H1 (cell line): ENCODE results near the gene TMEM209. TPM values are rescaled to one million over a fixed set of nuclear protein-coding genes. Genes with fewer than 3 reads are reported as not detected.

ENCODE experiments used
- CTCF ChIA-PET: fragments of 300-600 bp; sonication (Branson Sonifier 250); formaldehyde crosslinking; loops from one replicate; lab custom pipeline; 2021; ENCODE audit not compliant: partially characterized antibody; lab: Charles Lee
- POLR2A ChIA-PET: fragments of 300-600 bp; sonication (Branson Sonifier 250); formaldehyde crosslinking; loops from one replicate; lab custom pipeline; 2021; ENCODE audit warnings: inconsistent platforms; ENCODE audit not compliant: partially characterized antibody; lab: Charles Lee
- DNase-seq, 2 experiments: peaks; one replicate each; pipeline versions ENCODE4 v3.0.0 to v3.0.0-alpha.2; 2010 to 2022; ENCODE audit warnings: low spot score in 2 of 2, low read depth in 1 of 2, mixed read lengths in 1 of 2
- FAIRE-seq: peaks from 2 replicates; lab custom pipeline; 2011; peaks lifted over from hg19 to GRCh38; lab: Jason Lieb, UNC
- H2AFZ ChIP-seq: 2 replicates; pipeline ENCODE4 v1.8.1; 2012; ENCODE audit warnings: low read length, inconsistent platforms
- H2AK5ac ChIP-seq: 2 replicates; pipeline ENCODE4 v1.6.1; 2013; ENCODE audit warnings: low read depth, low read length
- H2BK120ac ChIP-seq: replicated peaks from 2 replicates; pipeline ENCODE3; 2013; ENCODE audit warnings: low read depth, low read length, inconsistent platforms
- H2BK12ac ChIP-seq: 2 replicates; pipeline ENCODE4 v1.6.1; 2013; ENCODE audit warnings: low read depth, low read length
- H2BK15ac ChIP-seq: 2 replicates; pipeline ENCODE4 v1.6.1; 2013; ENCODE audit warnings: low read length
- H2BK20ac ChIP-seq: 2 replicates; pipeline ENCODE4 v1.6.1; 2013; ENCODE audit warnings: low read length
- H2BK5ac ChIP-seq: 2 replicates; pipeline ENCODE4 v1.6.1; 2013; ENCODE audit warnings: low read depth, low read length
- H3K14ac ChIP-seq: 2 replicates; pipeline ENCODE4 v1.6.1; 2013; ENCODE audit warnings: inconsistent platforms; ENCODE audit not compliant: insufficient read length
- H3K18ac ChIP-seq: 2 replicates; pipeline ENCODE4 v1.6.1; 2013; ENCODE audit warnings: low read length; ENCODE audit errors: extremely low read depth
- H3K23ac ChIP-seq: 2 replicates; pipeline ENCODE4 v1.6.1; 2013; ENCODE audit warnings: inconsistent platforms; ENCODE audit not compliant: insufficient read length
- H3K23me2 ChIP-seq: 2 replicates; pipeline ENCODE4 v1.6.1; 2013; ENCODE audit warnings: low read depth, low read length
- H3K27ac ChIP-seq: 2 replicates; pipeline ENCODE4 v1.6.1; 2011; ENCODE audit warnings: low read depth, low read length, inconsistent platforms
- H3K27me3 ChIP-seq, 4 experiments: replicated peaks in 1 of 4; 1 replicate in 1 of 4; 2 replicates in 3 of 4; pipeline versions ENCODE4 v1.6.1 to v1.8.1; 2011 to 2013; ENCODE audit warnings: low read length in 3 of 4, mild to moderate bottlenecking in 3 of 4, inconsistent platforms in 2 of 4, mixed read lengths in 2 of 4, moderate library complexity in 1 of 4; ENCODE audit not compliant: control insufficient read depth in 3 of 4, insufficient read depth in 3 of 4; ENCODE audit errors: extremely low read depth in 1 of 4
- H3K36me3 ChIP-seq, 4 experiments: 2 replicates each; pipeline versions ENCODE4 v1.6.1 to v1.8.1; 2011 to 2013; ENCODE audit warnings: mild to moderate bottlenecking in 4 of 4, low read length in 3 of 4, moderate library complexity in 2 of 4, control low read depth in 1 of 4, inconsistent platforms in 1 of 4; ENCODE audit not compliant: insufficient read depth in 4 of 4, control insufficient read depth in 2 of 4
- H3K4ac ChIP-seq: replicated peaks from 2 replicates; pipeline ENCODE3; 2013; ENCODE audit warnings: low read length, low read depth, mixed read lengths, inconsistent platforms; ENCODE audit not compliant: insufficient read length
- H3K4me1 ChIP-seq, 4 experiments: replicated peaks in 1 of 4; 1 replicate in 1 of 4; 2 replicates in 3 of 4; pipeline versions ENCODE4 v1.6.1 to v1.8.1; 2011 to 2013; ENCODE audit warnings: low read length in 3 of 4, inconsistent platforms in 2 of 4, mixed read lengths in 1 of 4; ENCODE audit not compliant: insufficient read depth in 4 of 4, control insufficient read depth in 3 of 4
- H3K4me2 ChIP-seq, 2 experiments: 2 replicates each; pipeline versions ENCODE4 v1.6.1 to v1.8.1; 2011 to 2013; ENCODE audit warnings: low read depth in 2 of 2, low read length in 2 of 2, control low read depth in 1 of 2, inconsistent platforms in 1 of 2, mild to moderate bottlenecking in 1 of 2; ENCODE audit not compliant: insufficient read depth in 1 of 2
- H3K4me3 ChIP-seq, 4 experiments: fragments of 200-600, 300-600 bp in 1 of 4; sonication (generic), shearing (Covaris generic), sonication (Bioruptor Twin) in 1 of 4; 2 replicates each; pipeline versions ENCODE4 v1.5.1 to v1.8.1; 2011 to 2016; ENCODE audit warnings: low read length in 4 of 4, low read depth in 3 of 4, control low read depth in 2 of 4, inconsistent platforms in 2 of 4, mild to moderate bottlenecking in 2 of 4, mixed read lengths in 1 of 4, moderate library complexity in 1 of 4; ENCODE audit not compliant: insufficient read depth in 2 of 4; ENCODE audit errors: extremely low read depth in 1 of 4
- H3K56ac ChIP-seq: replicated peaks from 2 replicates; pipeline ENCODE3; 2013; ENCODE audit warnings: low read depth, mild to moderate bottlenecking, mixed read lengths, low read length, inconsistent platforms; ENCODE audit not compliant: insufficient read length
- H3K79me1 ChIP-seq: 2 replicates; pipeline ENCODE4 v1.6.1; 2013; ENCODE audit warnings: low read depth, low read length, control low read depth
- H3K79me2 ChIP-seq, 2 experiments: 2 replicates each; pipeline versions ENCODE4 v1.6.1 to v1.8.1; 2012 to 2013; ENCODE audit warnings: low read length in 2 of 2, mild to moderate bottlenecking in 2 of 2, inconsistent platforms in 1 of 2; ENCODE audit not compliant: insufficient read depth in 2 of 2, control insufficient read depth in 1 of 2
- H3K9ac ChIP-seq, 4 experiments: replicated peaks in 1 of 4; 1 replicate in 1 of 4; 2 replicates in 3 of 4; pipeline versions ENCODE4 v1.6.1 to v1.8.1; 2011 to 2013; ENCODE audit warnings: low read depth in 3 of 4, low read length in 3 of 4, control low read depth in 2 of 4, mild to moderate bottlenecking in 2 of 4, moderate library complexity in 2 of 4, inconsistent platforms in 1 of 4; ENCODE audit errors: extremely low read depth in 1 of 4
- H3K9me3 ChIP-seq, 2 experiments: 2 replicates each; pipeline versions ENCODE4 v1.6.1 to v1.8.1; 2012 to 2013; ENCODE audit warnings: mild to moderate bottlenecking in 2 of 2, moderate library complexity in 2 of 2, control low read depth in 1 of 2, inconsistent platforms in 1 of 2, low read depth in 1 of 2, low read length in 1 of 2, mixed read lengths in 1 of 2; ENCODE audit not compliant: insufficient read depth in 2 of 2
- H4K20me1 ChIP-seq, 2 experiments: replicated peaks in 1 of 2; 2 replicates each; pipeline versions ENCODE3 to v1.8.1; 2011 to 2013; ENCODE audit warnings: inconsistent platforms in 2 of 2, low read length in 2 of 2, mild to moderate bottlenecking in 1 of 2; ENCODE audit not compliant: insufficient read depth in 2 of 2, control insufficient read depth in 1 of 2
- H4K5ac ChIP-seq: 2 replicates; pipeline ENCODE4 v1.6.1; 2013; ENCODE audit warnings: low read length, low read depth, mixed read lengths, inconsistent platforms; ENCODE audit not compliant: insufficient read length
- H4K8ac ChIP-seq: 2 replicates; pipeline ENCODE4 v1.8.0; 2013; ENCODE audit warnings: mild to moderate bottlenecking, moderate library complexity, low read length, inconsistent platforms; ENCODE audit not compliant: insufficient read depth; ENCODE audit errors: extremely low read depth
- H4K91ac ChIP-seq: replicated peaks from 2 replicates; pipeline ENCODE3; 2013; ENCODE audit warnings: low read length, mixed read lengths, inconsistent platforms; ENCODE audit not compliant: insufficient read length
- ASH2L ChIP-seq: fragments of 200-600, 300-600 bp; sonication (generic); IDR thresholded peaks from one replicate; pipeline ENCODE4 v1.7.1; 2017; ENCODE audit warnings: low read length
- CHD1 ChIP-seq: IDR thresholded peaks from 2 replicates; pipeline ENCODE4 v1.6.1; 2012; ENCODE audit warnings: low read depth, low read length, improper control_type of control experiment
- EGR1 ChIP-seq: IDR thresholded peaks from 2 replicates; pipeline ENCODE4 v1.6.1; 2011; ENCODE audit warnings: low read depth, low read length, borderline replicate concordance
- JUN ChIP-seq: IDR thresholded peaks from 2 replicates; pipeline ENCODE4 v1.6.1; 2011; ENCODE audit warnings: low read depth, mild to moderate bottlenecking, improper control_type of control experiment, low read length
- KDM5A ChIP-seq: fragments of 200-600 bp; IDR thresholded peaks from 2 replicates; pipeline ENCODE4 v1.7.1; 2012; ENCODE audit warnings: mild to moderate bottlenecking, low read length, inconsistent platforms, mixed read lengths
- RAD21 ChIP-seq, 2 experiments: IDR thresholded peaks in 1 of 2; conservative IDR thresholded peaks in 1 of 2; 2 replicates each; pipeline ENCODE4 v1.6.1; 2011; ENCODE audit warnings: low read depth in 2 of 2, low read length in 2 of 2, improper control_type of control experiment in 1 of 2, inconsistent platforms in 1 of 2, mild to moderate bottlenecking in 1 of 2, moderate library complexity in 1 of 2
- SIN3A ChIP-seq, 2 experiments: IDR thresholded peaks in 1 of 2; conservative IDR thresholded peaks in 1 of 2; 2 replicates each; pipeline ENCODE4 v1.6.1; 2011 to 2012; ENCODE audit warnings: low read length in 2 of 2, improper control_type of control experiment in 1 of 2, low read depth in 1 of 2, mild to moderate bottlenecking in 1 of 2
- SP4 ChIP-seq: IDR thresholded peaks from 2 replicates; pipeline ENCODE4 v1.6.1; 2012; ENCODE audit warnings: low read length, inconsistent platforms
- SUZ12 ChIP-seq: fragments of 200-600 bp; sonication (generic); IDR thresholded peaks from 2 replicates; pipeline ENCODE4 v1.6.1; 2012; ENCODE audit warnings: mild to moderate bottlenecking, inconsistent platforms, low read length, moderate library complexity, mixed read lengths
- TBP ChIP-seq: IDR thresholded peaks from 2 replicates; pipeline ENCODE4 v1.6.1; 2011; ENCODE audit warnings: low read depth, low read length, improper control_type of control experiment
- TEAD4 ChIP-seq: IDR thresholded peaks from 2 replicates; pipeline ENCODE4 v1.6.1; 2012; ENCODE audit warnings: low read depth, low read length, inconsistent platforms, mixed read lengths
- ZNF274 ChIP-seq: IDR thresholded peaks from 2 replicates; pipeline ENCODE4 v1.7.0; 2012; ENCODE audit warnings: low read length, borderline replicate concordance; ENCODE audit errors: extremely low read depth
- WGBS, 2 experiments: shearing (Covaris generic) in 1 of 2; methylation state at CpG; one replicate each; pipeline versions ENCODE4 v1.1.6 to v1.1.7; 2013 to 2015; ENCODE audit warnings: low lambda C conversion rate in 2 of 2, mixed read lengths in 2 of 2, inconsistent platforms in 1 of 2, low coverage in 1 of 2, missing lambda C conversion rate in 1 of 2; ENCODE audit not compliant: insufficient replicate concordance in 2 of 2, insufficient coverage in 1 of 2, insufficient read length in 1 of 2; ENCODE audit errors: extremely low coverage in 1 of 2, missing lambda C conversion rate in 1 of 2; 5-methylcytosine and 5-hydroxymethylcytosine counted together
- polyA plus RNA-seq, 7 experiments: library from polyadenylated mRNA; depleted of rRNA in 3 of 7; stranded (reverse) in 5 of 7; unstranded in 2 of 7; fragments of >200 nt in 5 of 7; fragments of 200-250 nt in 2 of 7; gene quantifications; 1 replicate in 5 of 7; 2 replicates in 1 of 7; 4 replicates in 1 of 7; pipeline versions ENCODE4 v1.2.1 to v1.2.3, GENCODE V29; 2011 to 2013; ENCODE audit warnings: missing spikeins in 2 of 7, mixed read lengths in 2 of 7
- total RNA-seq: library from RNA; stranded (reverse); fragmentation: NEBNext Ultra II Directional; extraction: Animal tissue kit (Norgen Biotek cat#: 25700); gene quantifications from 2 replicates; pipeline ENCODE4 v1.2.1, GENCODE V29; 2021

Gene TMEM209
- total and polyA plus RNA-seq, 2 of the 8 experiments (the other 6 are each of a cell fraction or from before 2014, with no cell fraction given), result 28.5 to 30.5 TPM

DNA sequence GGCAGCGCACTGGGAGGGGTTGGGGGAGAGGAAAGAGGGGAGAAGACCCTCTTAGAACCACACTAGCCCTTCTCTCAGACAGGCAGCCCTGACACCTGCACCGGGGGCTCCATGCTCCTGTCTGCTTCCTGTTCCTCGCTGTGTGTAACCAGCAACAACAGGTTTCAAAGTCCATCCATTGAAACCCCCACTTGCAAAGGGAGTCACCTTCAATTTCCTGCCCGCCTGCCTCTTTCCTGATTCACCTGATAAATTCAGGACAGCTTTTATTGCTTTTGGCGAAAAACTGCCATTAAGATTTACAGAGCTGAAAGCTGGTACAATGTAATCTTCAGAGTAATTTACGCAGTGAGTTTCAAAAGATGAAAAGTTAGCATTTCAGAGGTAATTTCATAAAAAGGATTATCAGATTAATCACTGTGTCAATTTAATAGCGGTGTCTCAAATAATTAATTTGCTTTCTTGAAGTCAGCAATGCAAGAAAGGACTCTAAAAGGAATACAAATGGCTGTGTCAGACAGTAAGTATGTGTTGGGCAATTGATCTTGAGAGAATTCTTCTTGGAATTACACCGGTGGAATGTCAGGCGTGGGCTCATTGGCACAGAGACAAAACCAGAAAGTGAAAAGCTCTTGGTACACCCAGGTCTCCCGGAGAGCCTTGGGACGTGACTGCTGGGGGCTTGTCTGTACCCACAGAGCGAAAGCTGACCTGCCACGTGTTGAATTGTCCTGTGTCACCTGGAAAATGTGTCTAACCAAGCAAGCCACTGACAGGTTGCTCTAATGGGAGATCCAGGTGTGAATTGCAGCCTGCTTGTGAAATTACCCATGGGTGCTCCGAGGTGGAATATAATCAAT is 60.7 kb downstream of the TMEM209 start:
- H4K8ac ChIP-seq, result peak overlapping the region; percentile 1; the same call in 1 of the 2 replicates
- H3K79me1 ChIP-seq, result no peaks in the 10 kb centered on the region
- H3K4me3 ChIP-seq, result no peak overlapping the region
- H2AK5ac ChIP-seq, result no peak overlapping the region
- H3K9me3 ChIP-seq, result no peaks in the 10 kb centered on the region
- peaks cover 0 to under 1% of the 10 kb centered on the region in 2 experiments for H4K20me1 ChIP-seq
- H3K27ac ChIP-seq, result no peak overlapping the region
- H2BK20ac ChIP-seq, result no peak overlapping the region
- no peak overlapping the region for H2BK12ac ChIP-seq
- H2AFZ ChIP-seq, result no peak overlapping the region
- peak in 1 of 2 experiments; percentile 32 for DNase-seq
- H3K9ac ChIP-seq, result no peak overlapping the region
- ChIA-PET CTCF (no interaction called here), POLR2A (no interaction called here)
- H3K56ac ChIP-seq, result no peak overlapping the region
- H3K4me2 ChIP-seq, result no peak overlapping the region
- H3K18ac ChIP-seq, result no peak overlapping the region
- H3K79me2 ChIP-seq, result no peaks in the 10 kb centered on the region
- no peak overlapping the region for H3K14ac ChIP-seq
- H3K4me1 ChIP-seq, result peaks cover 0 to 15% (median 13%) of the 10 kb centered on the region in 4 experiments; a peak in 6 of 7 replicates
- no peak overlapping the region for H3K23ac ChIP-seq
- FAIRE-seq, result no peak
- no peak overlapping the region for H3K4ac ChIP-seq
- H3K27me3 ChIP-seq, result peaks cover 0 to 12% (median 7%) of the 10 kb centered on the region in 4 experiments; a peak in 5 of 7 replicates
- WGBS, 2 experiments, result 89% methylated on average over 14 of the region's 14 CpGs; no CpG with 5 or more reads in 1 of the 2 experiments
- no peak overlapping the region for H4K91ac ChIP-seq
- no peak overlapping the region for H4K5ac ChIP-seq
- TF ChIP-seq ZNF274, result no peak
- no peak for TF ChIP-seq SUZ12
- TF ChIP-seq TEAD4, result no peak
- no peak for TF ChIP-seq CHD1
- TF ChIP-seq ASH2L, result no peak
- TF ChIP-seq SP4, result no peak
- no peak for TF ChIP-seq KDM5A
- no peak for TF ChIP-seq JUN
- TF ChIP-seq RAD21 (IDR thresholded peaks at IDR 0.05 in 1 of 2, conservative IDR thresholded peaks at IDR 0.05 in 1 of 2; ENCODE audit: low read depth in 2 of 2, low read length in 2 of 2), result no peak
- no peak for TF ChIP-seq SIN3A (conservative IDR thresholded peaks at IDR 0.05 in 1 of 2, IDR thresholded peaks at IDR 0.05 in 1 of 2; ENCODE audit: low read depth in 1 of 2, low read length in 2 of 2)
- TF ChIP-seq EGR1, result no peak
- no peak for TF ChIP-seq TBP
- H2BK120ac ChIP-seq, result no peak overlapping the region
- no peak overlapping the region for H2BK5ac ChIP-seq
- H3K23me2 ChIP-seq, result peaks cover 6% of the 10 kb centered on the region; the same call in 1 of the 2 replicates
- H3K36me3 ChIP-seq, result no peaks in the 10 kb centered on the region
- 0 out of 2 replicates have a peak overlapping the region, but pooled peaks have one; percentile 46 for H2BK15ac ChIP-seq
